Activated T-cell treated with anti-CD3 and anti-CD28 coated beads, Interleukin-2, amount 50 U/mL, for 48 hours (primary cell): Measurements from ENCODE around the gene CASP5.
"Not testable (repeated sequence)": the region's sequence is repeated elsewhere in the genome, so short reads cannot be mapped to it uniquely, and the experiment has no call there.

Source experiments
- DNase-seq, 2 experiments: peaks; one replicate each; pipeline ENCODE4 v3.0.0-alpha.2; 2020

CASP5 gene

DNA sequence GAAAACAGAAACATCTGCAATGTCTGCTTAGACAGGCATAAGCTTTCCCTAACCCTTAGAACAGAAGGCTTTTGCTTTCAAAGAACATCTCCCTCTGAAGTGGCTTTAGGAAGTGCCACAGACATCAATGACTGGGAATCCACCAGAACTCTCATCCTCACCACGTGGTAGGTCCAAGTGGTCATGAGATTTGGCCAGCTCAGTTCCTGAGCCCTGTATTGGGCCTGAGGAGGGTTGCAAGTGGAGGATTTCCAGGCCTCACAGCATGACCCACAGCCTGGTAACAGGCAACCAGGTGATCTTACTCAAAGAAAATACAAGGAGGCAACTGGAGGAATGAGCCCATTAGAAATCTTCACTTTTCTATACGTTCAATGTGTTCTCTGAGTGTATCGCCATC is 10.4 kb upstream of the CASP5 start:
- peak in 1 of 2 experiments; percentile 20 for DNase-seq

DNA sequence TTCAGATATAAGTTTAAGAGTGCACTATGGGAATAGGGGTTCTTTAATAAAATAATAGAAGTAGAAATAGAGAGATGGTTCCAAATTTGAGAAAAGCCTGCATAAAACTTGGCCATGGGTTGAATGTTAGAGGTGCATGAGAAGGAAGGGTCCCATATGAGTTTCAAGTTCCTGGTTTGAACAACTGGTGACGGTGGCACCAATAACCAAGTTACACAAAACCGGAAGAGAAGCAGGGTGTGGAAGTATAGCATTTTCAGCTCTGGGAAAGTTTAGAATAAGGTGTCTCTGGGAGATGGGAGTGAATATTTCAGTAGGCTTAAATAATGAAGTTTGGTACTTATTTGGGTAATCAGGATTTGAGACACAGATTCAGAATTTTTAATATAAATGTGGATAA is 9.5 kb upstream of the CASP5 start:
- DNase-seq, result no peak

DNA sequence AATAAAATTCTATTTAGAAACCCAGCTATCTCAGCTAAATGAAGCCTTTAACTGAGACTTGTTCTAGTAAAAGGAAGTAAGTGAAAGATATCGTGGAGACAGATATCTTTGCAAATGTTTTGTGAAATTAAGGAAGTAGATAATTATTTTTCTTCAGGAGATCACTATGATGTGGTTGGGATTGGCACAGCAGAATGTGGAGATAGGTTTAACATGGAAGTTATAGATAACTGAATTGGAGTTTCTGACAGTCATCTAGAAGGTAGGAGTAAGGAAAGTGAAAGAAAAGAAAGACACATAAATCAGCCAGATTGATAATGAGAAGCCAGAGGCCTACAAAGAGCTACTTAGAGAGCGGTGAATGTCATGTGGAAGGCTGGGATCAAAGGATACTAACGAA is 4.7 kb upstream of the CASP5 start:
- DNase-seq, result no peak

DNA sequence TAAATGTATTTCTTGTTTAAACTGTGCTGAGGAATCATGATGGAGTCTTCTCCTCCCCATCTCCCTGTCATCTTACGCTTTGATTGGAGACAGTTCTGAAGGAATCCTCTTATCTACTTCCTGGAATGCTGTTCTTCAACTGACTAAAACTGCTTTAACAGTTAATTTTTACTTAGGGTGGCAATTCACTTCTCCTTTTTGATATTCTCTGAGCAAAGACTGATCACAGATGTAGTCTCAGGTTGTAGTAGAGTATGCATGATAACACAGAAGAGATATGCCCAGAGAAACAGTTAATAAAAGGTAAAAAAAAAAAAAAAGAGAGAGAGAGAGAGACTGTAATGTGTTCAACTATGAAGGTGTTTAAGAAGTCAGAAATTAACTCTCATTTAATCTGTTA is 1.4 kb upstream of the CASP5 start:
- DNase-seq, result no peak

DNA sequence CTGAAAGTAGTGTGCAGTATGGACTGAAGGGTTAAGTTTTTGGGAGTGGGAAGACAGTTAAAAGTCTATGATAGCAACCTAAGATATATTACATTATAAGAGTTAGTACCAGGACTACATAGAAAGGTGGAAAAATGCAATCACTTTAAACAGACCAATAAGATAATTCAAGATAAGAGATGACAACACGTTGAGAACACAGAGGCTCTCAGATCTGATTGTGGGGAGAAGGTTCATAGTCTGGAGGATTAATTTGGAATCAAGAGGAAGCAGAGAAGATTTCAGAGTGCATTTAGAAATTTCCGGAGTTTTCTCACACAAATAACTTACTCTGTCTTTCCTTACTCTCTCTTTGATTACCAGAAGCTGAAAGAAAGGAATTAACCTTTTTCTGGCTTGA is 441 bp downstream of the CASP5 start:
- no peak for DNase-seq

DNA sequence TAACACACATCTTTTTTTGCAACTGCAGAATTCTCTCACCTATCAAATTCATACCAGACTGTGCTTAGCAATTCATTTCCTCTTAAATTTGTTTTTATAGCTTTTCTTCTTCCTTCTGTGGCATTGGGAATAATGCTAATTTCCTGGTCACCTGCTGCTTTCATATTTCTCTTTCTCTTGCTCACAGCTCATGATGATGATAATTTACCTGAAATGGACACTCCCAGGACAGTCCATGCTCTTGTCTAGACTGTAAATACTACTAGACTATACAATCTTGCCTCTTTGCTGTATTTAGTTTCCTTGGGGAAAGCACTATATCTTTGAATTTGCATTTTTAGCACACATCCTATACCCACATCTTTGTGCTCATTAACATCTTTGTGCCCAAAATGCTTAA is 15.5 kb downstream of the CASP5 start:
- no peak for DNase-seq

DNA sequence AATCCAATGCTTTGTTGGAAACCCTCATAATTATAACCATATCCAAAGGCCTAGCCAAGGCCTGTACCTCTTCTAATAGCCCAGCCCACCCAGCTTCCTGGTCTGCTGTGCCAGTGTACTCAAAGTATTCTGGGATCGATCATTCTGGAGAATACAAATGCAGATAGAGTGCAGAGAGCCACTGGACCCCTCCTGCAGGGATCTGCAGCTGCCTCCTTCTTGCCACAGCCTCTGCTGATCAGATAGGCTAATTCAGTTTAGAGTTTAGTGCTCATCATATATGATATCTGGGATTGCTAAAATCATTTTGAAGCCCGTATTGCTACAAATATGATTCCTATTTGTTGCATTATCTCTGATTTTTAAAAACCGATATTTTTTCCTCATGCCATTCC is 17.5 kb downstream of the CASP5 start:
- no peak for DNase-seq

DNA sequence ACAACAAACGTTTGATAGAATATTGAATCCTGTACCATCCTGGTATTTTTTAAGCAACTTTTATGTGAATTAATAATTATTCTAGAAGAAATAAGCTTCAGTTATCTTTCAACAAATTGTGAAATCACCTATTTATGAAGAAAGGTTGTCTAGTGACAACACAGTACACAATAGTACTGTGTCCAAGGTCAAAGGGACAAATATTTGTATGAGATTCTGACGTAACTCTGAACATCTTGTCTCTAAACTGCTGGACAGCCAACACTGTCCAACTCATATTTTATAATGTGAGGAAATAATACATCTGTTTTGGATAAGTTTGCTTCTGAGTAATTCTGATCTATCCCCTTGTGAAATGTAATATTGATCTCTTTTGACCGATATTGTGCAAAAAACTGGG is 18.9 kb downstream of the CASP5 start:
- DNase-seq, result no peak

DNA sequence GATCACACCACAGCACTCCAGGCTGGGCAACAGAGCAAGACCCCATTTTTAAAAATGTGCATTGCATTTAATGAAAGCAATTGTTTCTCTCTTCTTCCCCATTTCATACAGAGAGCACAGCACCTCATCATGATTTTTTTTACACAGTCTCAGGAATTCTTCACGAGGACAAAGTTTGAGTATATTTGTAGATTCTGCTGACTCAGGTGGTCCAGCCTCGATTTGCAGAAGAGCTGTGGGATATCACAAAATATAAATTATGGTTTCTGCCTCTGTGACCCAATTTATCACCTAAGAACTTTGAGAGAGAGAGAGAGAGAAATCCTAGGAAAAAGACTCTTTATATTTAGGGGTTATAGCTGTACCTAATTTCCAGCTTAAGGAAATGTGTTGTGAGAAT is 19.8 kb downstream of the CASP5 start:
- no peak for DNase-seq

DNA sequence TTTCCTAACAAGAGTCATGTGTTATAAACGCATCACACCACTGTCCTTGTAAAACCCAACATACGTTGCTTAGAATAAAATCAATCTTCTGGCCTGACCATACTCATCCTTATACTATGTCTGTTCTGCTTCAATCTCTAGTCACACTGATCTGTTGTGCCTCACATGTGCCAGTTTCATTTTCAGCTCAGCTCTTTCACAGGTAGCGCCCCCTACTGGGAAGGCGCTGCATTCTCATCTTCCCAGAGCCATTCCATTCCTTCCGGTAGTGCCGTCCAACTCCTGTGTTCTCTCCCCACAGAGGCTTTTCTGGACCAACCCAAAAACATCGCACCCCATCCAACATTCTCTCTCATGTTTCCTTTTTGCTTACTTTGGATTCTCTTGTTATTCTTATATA is 22.2 kb downstream of the CASP5 start:
- peak; percentile 72 to 74 for DNase-seq

DNA sequence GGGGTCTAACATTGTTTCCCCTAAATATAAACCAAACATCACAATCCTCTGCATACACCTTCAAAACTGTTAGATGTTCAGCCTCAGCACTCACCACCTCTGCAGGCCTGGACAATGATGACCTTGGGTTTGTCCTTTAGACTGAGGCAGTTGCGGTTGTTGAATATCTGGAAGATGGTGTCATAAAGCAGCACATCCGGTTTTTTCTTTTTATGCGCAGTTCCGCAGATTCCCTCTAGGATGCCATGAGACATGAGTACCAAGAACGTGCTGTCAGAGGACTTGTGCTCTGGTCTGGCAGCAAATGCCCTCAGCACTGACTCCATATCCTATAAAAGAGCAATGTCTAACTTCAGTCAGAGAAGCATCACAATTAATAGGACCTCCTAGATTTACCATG is 22.8 kb downstream of the CASP5 start:
- peak; percentile 22 to 27 for DNase-seq

DNA sequence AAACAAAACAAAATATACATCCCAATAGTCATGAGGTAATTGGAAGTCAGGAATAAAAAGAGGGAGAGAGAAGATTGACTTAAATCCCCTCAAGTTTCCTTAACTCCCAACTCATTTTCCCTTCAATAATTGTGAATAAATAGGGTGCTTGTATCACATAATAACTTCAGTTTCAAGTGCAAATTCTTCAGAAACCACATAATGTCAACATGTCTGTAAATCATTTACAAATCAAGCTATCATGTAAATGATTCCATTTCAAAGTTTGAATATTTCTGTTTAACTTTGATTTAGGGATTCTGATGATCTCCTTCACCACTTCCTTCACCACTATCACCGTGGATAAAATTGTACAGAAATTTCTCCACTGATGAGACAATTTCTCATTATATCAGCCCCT is 23.2 kb downstream of the CASP5 start:
- no peak for DNase-seq

DNA sequence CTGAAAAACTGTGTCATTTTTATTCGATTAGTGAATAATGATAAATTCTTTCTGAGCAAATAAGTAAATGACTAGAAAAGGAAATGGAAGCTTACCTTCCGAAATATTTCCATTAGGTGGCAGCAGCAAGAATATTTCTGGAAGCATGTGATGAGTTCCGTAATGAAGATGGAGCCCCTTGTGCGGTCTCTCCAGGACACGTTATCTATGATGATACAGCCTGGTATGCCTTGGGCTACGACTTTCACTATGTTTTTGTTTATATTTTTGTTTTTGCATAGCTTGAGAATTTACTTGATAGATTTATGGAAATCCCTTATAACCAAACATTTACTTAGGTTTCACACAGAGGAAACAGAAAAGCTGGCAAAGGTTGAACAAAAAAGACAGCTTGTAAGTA is 25.7 kb downstream of the CASP5 start:
- no peak for DNase-seq

DNA sequence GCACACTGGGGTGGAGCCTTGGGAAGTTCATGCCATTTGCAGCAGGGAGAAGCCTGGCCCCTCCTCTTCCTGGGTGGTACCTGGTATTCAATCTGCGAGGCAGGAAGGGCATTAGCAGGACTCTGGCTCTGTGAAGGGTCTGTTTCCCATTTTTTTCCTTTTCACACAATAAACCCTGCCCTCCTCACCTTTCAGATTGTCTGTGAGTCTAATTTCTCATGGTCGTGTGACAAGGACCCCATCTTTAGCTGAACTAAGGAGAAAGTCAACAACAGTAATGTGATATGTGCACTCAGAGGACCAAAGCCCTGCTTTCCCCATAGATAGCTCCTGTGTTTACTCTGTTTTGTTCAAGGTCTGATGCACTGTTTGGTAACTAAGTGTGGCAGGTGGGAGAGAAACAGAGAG is 28.0 kb downstream of the CASP5 start:
- DNase-seq, result no peak

DNA sequence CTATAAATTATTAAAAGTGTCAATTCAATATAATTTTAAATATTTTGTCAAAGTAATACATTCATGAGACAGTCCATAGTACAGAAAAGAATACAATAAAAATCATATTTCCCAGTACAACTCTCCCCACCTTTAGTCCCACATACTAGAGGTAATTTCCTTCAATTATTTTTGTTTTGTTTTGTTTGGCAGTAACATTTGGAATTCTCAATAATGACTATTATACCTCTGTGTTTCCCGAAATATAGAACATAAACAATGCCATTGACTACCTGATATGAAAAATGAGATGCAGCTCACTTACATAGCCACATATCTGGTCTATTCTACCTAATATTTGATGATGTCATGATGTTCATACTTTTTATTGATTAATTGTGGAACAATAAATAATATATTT is 30.2 kb downstream of the CASP5 start:
- DNase-seq, result no peak

DNA sequence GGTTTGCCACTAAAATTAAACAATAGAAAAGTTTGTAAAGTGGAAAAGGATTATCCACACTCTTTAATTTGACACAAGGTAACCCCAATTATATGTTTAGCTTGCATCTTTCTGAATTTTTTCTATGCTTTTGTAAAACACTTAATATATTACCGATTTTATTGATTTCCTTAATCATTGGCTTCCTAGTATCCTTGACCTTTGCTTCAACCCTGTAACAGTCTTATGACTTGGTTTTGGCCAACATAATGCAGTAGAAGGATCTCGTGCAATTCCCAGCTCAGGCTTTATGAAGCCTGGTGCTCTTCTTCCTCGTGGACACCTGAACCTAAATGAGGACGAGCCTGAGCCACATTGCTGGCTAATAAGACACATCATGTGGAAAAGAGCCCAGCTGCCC is 31.0 kb downstream of the CASP5 start:
- no peak for DNase-seq

DNA sequence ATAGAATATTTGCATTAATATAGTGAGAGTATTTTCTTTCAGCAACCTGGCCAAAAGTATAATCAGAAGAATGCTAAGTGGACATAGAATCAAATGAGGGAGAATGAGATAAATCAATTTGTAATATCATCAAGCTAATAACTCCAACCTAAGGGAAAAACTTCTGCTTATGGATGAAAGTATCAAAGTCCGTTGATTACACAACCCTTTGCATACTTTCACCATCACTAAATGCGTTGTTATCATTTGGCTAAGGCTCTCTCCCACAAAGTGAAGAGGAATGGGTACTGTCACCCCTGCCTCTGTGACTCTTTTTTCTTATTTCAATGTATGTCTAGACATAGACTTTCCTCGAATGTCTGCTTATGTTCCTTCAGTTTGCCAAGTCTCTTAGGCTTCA is 38.2 kb downstream of the CASP5 start:
- no peak for DNase-seq

DNA sequence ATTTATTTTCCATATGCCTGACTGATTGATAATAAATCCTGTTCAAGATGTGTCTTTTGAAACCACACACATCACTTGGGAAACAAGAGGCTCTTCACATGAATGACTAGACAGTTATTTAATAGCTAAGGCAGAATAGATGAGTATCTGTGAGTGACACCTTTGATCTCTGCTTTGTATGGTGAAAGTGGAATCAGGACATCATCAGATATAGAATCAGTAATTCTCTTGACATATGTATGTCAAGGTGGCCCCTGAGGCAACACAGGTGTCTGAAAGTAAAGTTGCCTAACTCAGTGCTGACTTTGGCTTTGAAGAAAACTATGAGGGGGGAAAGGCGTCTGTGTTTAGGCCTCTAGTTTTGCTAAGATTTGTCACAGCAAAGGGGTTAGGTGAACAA is 43.1 kb downstream of the CASP5 start:
- DNase-seq, result no peak

DNA sequence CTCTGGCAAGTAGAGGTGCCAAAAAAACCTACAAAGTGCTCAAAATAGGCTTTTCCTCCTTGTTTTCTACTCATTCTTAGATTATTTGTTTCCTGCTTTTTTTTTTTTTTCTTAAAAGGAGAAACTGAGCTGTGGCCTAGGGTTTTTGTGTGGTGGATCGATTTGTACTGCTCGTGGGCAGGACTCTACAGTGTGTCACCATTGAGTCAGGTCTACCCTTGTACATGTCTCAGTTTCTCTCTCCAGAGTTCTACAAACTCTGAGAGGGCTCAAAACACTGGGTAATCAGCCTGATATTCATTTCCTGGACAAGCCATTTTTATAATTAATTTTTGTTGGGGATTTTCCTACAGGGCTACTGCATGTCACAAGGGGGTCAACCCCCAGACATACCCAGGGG is 49.4 kb downstream of the CASP5 start:
- DNase-seq, result no peak

DNA sequence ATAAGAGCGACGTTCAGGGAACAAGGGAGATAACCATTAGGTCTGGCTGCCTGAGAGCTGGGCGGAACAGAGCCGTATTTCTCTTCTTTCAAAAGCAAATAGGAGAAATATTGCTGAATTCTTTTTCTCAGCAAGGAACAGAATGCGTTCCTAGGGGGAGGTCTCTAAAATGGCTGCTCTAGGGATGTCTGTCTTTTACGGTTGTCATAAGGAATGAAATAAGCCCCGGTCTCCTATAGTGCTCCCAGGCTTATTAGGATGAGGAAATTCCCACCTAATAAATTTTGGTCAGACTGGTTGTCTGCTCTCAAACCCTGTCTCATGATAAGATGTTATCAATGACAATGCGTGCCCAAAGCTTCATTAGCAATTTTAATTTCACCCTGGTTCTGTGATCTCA is 50.0 kb downstream of the CASP5 start:
- DNase-seq, result not testable (repeated sequence)

DNA sequence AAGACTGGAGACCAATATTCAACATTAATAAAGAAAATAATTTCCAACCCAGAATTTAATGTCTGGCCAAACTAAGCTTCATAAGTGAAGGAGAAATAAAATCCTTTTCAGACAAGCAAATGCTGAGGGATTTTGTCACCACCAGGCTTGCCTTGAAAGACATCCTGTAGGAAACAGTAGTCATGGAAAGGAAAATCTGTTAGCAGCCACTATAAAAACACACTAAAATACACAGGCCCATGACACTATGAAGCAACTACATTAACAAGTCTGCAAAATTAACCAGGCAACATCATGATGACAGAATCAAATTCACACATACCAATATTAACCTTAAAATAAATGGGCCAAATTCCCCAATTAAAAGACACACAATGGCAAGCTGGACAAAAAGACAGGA is 52.2 kb downstream of the CASP5 start:
- no peak for DNase-seq

DNA sequence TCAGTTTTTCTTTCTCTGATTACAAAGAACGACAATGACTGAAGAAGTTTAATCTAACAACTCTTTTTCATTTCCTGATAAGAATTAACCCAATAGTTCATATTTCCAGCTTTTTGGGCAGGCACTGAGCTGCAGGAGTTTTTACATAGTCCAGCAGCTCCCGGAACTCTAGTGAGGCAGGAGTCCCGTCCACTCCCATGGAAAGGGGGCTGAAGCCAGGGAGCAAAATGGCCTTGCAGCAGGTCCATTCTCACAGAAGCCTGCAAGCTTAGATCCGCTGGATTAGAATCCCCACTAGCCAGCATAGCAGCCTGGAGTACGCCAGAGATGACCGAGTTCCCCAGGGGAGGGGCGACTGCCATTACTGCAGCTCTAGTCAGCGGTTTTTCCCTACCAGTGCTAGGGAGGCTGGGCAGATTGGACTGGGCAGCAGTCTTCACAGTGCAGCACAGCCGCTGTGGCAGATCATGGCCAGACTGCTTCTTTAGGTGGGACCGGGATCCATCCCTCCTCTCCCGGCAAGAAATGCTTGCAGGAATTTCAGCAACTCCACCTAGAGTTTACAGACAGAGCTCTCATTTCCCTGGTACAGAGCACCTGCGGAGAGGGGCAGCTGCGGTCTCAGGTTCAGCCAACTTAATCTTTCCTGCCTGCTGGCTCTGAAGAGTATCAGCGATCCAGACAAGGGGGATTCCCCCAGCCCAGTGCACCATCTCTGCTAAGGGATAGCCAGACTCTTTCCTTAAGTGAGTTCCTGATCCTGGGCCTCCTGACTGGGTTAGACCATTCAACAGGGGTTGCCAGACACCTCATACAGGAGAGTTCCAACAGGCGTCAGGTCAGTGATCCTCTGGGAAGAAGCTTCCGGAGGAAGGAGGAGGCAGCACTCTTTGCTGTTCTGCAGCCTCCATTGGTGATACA is 53.9 kb downstream of the CASP5 start:
- peak in 1 of 2 experiments; percentile 21 for DNase-seq

DNA sequence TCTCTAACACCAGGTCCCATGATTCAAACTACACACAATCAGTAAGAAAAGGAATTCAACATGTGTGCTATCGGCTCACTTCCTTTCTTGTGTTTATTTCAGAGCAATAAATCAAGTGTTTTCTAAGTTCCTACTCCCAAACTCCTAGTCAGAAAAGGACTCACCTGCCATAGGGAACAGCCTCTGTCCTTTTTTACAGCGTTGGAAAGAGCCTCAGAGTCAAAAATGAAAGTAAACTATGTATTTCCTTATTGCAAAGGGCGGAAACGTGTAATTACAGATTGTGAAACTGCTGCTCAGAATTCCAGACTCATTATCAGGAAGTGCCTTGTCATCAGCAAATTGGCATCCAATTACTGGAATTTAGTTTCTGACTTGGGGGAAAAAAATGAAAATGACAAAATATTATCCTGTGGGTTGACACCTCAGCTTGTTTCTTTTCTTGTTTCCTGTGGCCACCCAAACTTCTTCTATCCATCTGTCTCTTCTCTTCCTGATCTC is 54.6 kb downstream of the CASP5 start, which contains the start of gene CASP4:
Gene CASP4, minus strand, starts transcription at position 220 of the 501 bp plus-strand sequence. Its CDS starts 49 bp downstream, at position 171.
- DNase-seq, result no peak

DNA sequence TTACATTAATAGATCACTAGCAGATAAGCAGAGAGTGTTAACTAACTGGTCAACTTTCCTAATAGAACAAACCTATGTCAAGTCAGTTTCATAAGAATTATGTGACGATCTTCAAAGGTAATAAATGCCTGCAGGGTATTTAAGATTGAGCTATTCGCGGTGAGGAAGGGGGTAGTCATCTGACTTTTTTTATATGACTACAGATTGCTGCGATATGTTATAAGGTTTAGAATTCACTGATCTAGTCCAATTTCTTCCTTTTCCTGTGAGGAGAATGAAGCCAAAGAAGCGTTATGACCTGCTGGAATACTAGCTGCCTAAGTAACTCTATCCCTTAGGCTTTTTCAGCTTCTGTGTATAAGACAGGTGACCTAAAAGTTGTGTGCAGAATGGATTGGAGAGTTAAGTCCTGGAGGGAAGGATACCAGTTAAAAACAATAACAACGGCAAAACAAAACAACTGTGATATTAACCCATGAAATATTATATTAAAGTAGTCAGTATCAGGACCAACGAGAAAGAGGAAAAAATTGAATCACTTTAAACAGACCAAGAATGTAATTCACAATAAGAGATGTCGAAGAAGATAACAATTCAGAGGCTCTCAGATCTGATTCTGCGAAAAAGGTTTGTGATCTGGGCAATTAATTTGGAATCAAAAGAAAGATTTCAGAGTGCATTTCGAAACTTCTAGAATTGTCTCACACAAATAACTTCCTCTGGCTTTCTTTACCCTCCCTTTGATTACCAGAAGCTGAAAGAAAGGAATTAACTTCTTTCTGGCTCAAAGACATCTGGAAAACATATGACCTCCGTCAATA is 55.2 kb downstream of the CASP5 start:
- no peak for DNase-seq
